Heart left ventricle (tissue), 13 donors: ENCODE data around the gene NLRP8.

Experiments used
- CTCF ChIP-seq, 12 donors: fragments of 200-600 bp; sonication (generic) in 4 of 12; IDR thresholded peaks; one replicate each; pipeline versions ENCODE4 v1.5.0 to v1.8.0; 2018 to 2022; ENCODE audit warnings: antibody characterized with exemption in 12 of 12, mild to moderate bottlenecking in 5 of 12
- POLR2A ChIP-seq, 2 donors: fragments of 450-650 bp; IDR thresholded peaks; one replicate each; pipeline ENCODE4 v1.6.1; 2017; ENCODE audit warnings: antibody characterized with exemption in 2 of 2, mild to moderate bottlenecking in 2 of 2, moderate library complexity in 2 of 2
- donor health status: ischemic (EF 13 %, LVEDD 7.1; RV severe dilation, severe dysfunction).
- donor health status: DM: no; HTN: yes; CAD: no.
- donor health status: DM: no; HTN: no; CAD: no.
- donor health status: ischemic (EF 25% LVEDD 6.9; RV normal size, moderate dysfunction).
- donor health status: ischemic (EF 25% LVEDD 5.7; RV mildly dilated, moderate dysfunction).
- donor health status: ischemic (EF 35%, LVEDD 5.7; RV mildly dilated, moderate dysfunction).
- donor health status: nonischemic (EF 11% LVEDD 7.7; RV severe dilation, severe dysfunction).
- donor health status: DM: yes; HTN: yes; CAD: no.
- donor health status: PGD.
- donor health status: ischemic (EF 29% LVEDD 5.4; RV normal size, mild dysfunction).
- donor health status: nonischemic (EF 23%, LVEDD 6.1; RV moderate dilation, normal function).

DNA sequence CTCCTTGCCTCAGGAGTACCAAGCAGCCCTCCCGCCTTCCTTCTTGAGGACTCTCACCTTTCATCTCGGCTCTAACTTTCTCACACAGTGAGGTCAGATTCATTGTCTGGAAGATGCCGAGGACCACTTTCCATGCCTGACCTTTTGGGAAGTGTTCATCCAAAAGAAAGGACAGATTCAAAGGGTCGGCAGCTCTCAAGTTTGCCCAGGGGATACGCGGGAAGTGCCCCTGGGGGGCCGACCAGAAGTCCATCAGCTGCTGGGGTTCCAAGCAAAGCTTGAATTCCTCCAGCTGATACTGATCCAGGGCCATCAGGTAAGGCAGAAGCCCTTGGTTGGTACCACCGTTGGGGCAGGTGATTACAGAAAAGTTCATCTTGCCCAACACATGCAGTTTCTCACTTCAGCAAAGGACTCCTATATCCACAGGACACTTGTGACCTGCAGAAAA, 15.7 kb upstream of the NLRP8 start, which contains the start of gene NLRP13:
- TF ChIP-seq POLR2A (IDR thresholded peaks at IDR 0.05): no peak
- TF ChIP-seq CTCF (IDR thresholded peaks at IDR 0.05): no peak
